Pulmonary artery endothelial cell (primary cell): Measurements from ENCODE around the gene APOO. TPM values are rescaled to one million over a fixed set of nuclear protein-coding genes. Genes with fewer than 3 reads are reported as not detected.

Experiments
- DNase-seq: peaks from one replicate; pipeline ENCODE4 v3.0.0-alpha.2; 2011; ENCODE audit warnings: low read depth, low spot score
- total RNA-seq: library from RNA; depleted of rRNA; stranded (reverse); fragments of >200 nt; gene quantifications from 2 replicates; pipeline ENCODE4 v1.2.3, GENCODE V29; 2014

The APOO gene
- 7.9 and 11.6 TPM in 2 replicates for total RNA-seq

- DNase-seq = peak; percentile 74
These were observed at the start of gene APOO, which contains the start of gene CXorf58 for GRCh38 chrX:23907498-23908218. Gene APOO (minus strand): TSS chrX:23907938. CDS start chrX:23907702, 236 bp downstream. Gene CXorf58 (plus strand): TSS chrX:23908006. CDS start chrX:23910303, 2,297 bp downstream.

- no peak for DNase-seq
These were observed 46.7 kb upstream of the APOO start for GRCh38 chrX:23954396-23954795.

GRCh38 chrX:23953908-23954269 lies 46.2 kb upstream of the APOO start:
- DNase-seq = no peak

- DNase-seq = no peak
These were observed 45.5 kb upstream of the APOO start for GRCh38 chrX:23952984-23953907.

- no peak for DNase-seq
These were observed 44.7 kb upstream of the APOO start for GRCh38 chrX:23952391-23952790.

- DNase-seq = no peak
These were observed 37.5 kb upstream of the APOO start for GRCh38 chrX:23945206-23945605.

GRCh38 chrX:23944234-23944633 lies 36.5 kb upstream of the APOO start:
- no peak for DNase-seq

GRCh38 chrX:23939203-23939602 lies 31.5 kb upstream of the APOO start:
- DNase-seq = no peak

GRCh38 chrX:23938690-23939089 lies 31.0 kb upstream of the APOO start:
- no peak for DNase-seq

GRCh38 chrX:23937100-23937499 lies 29.4 kb upstream of the APOO start:
- DNase-seq = no peak

GRCh38 chrX:23936180-23936579 lies 28.4 kb upstream of the APOO start:
- DNase-seq = no peak

- no peak for DNase-seq
These were observed 27.4 kb upstream of the APOO start for GRCh38 chrX:23935106-23935505.

GRCh38 chrX:23932046-23932445 lies 24.3 kb upstream of the APOO start:
- no peak for DNase-seq

GRCh38 chrX:23930894-23931604 lies 23.3 kb upstream of the APOO start:
- no peak for DNase-seq

- no peak for DNase-seq
These were observed 18.3 kb upstream of the APOO start for GRCh38 chrX:23926015-23926414.

- DNase-seq = no peak
These were observed 12.1 kb upstream of the APOO start for GRCh38 chrX:23919706-23920320.

GRCh38 chrX:23919148-23919547 lies 11.4 kb upstream of the APOO start:
- DNase-seq = no peak

- DNase-seq = no peak
These were observed 3.5 kb upstream of the APOO start for GRCh38 chrX:23911126-23911835.

- no peak for DNase-seq
These were observed 674 bp upstream of the APOO start for GRCh38 chrX:23908219-23909004.

- DNase-seq = no peak
These were observed 634 bp downstream of the APOO start for GRCh38 chrX:23907111-23907497.
